ENCODE results near the gene OR51E1. TPM values are rescaled to one million over a fixed set of nuclear protein-coding genes. Genes with fewer than 3 reads are reported as not detected.

Gene OR51E1
- total RNA-seq, 2 donors from 2014 or later = not detected

GRCh38 chr11:4637662-4638047 lies 6.1 kb upstream of the OR51E1 start:
- peaks cover 15% of the 10 kb centered on the region for H3K27me3 Mint-ChIP-seq
- no peak overlapping the region for H3K27ac Mint-ChIP-seq
- no peak overlapping the region for H3K4me3 Mint-ChIP-seq
- ATAC-seq (replicated peaks) = no peak
- no peaks in the 10 kb centered on the region for H3K4me1 Mint-ChIP-seq
- H3K9me3 Mint-ChIP-seq = no peaks in the 10 kb centered on the region
- no peaks in the 10 kb centered on the region for H3K36me3 Mint-ChIP-seq (ENCODE audit: low read depth)

- Mint-ChIP-seq H3K27ac (no peak overlapping the region), H3K36me3 (ENCODE audit: low read depth) (no peaks in the 10 kb centered on the region), H3K4me1 (no peaks in the 10 kb centered on the region), H3K27me3 (peaks cover 27% of the 10 kb centered on the region), H3K4me3 (no peak overlapping the region), H3K9me3 (no peaks in the 10 kb centered on the region)
- no peak for ATAC-seq (replicated peaks)
Measured at GRCh38 chr11:4639931-4640330, 3.9 kb upstream of the OR51E1 start.

- H3K4me1 Mint-ChIP-seq = no peaks in the 10 kb centered on the region
- no peaks in the 10 kb centered on the region for H3K9me3 Mint-ChIP-seq
- no peak for ATAC-seq (replicated peaks)
- no peaks in the 10 kb centered on the region for H3K36me3 Mint-ChIP-seq (ENCODE audit: low read depth)
- no peak overlapping the region for H3K27ac Mint-ChIP-seq
- H3K4me3 Mint-ChIP-seq = no peak overlapping the region
- H3K27me3 Mint-ChIP-seq = peaks cover 33% of the 10 kb centered on the region
Measured at GRCh38 chr11:4641501-4641900, 2.3 kb upstream of the OR51E1 start.

- Mint-ChIP-seq H3K4me3 (no peak overlapping the region), H3K9me3 (no peaks in the 10 kb centered on the region), H3K27me3 (peaks cover 33% of the 10 kb centered on the region), H3K4me1 (no peaks in the 10 kb centered on the region), H3K36me3 (ENCODE audit: low read depth) (no peaks in the 10 kb centered on the region), H3K27ac (no peak overlapping the region)
- ATAC-seq (replicated peaks) = no peak
Measured at GRCh38 chr11:4642043-4642442, 1.7 kb upstream of the OR51E1 start.

GRCh38 chr11:4643076-4643475 lies 706 bp upstream of the OR51E1 start:
- Mint-ChIP-seq H3K4me1 (no peaks in the 10 kb centered on the region), H3K36me3 (ENCODE audit: low read depth) (no peaks in the 10 kb centered on the region), H3K9me3 (no peaks in the 10 kb centered on the region), H3K27me3 (peaks cover 33% of the 10 kb centered on the region), H3K4me3 (no peak overlapping the region), H3K27ac (no peak overlapping the region)
- no peak for ATAC-seq (replicated peaks)

GRCh38 chr11:4644233-4644632 lies 451 bp downstream of the OR51E1 start:
- Mint-ChIP-seq H3K9me3 (no peaks in the 10 kb centered on the region), H3K27me3 (peaks cover 35% of the 10 kb centered on the region)

GRCh38 chr11:4645974-4646373 lies 2.2 kb downstream of the OR51E1 start:
- H3K4me1 Mint-ChIP-seq = no peaks in the 10 kb centered on the region
- H3K27ac Mint-ChIP-seq = no peak overlapping the region
- H3K27me3 Mint-ChIP-seq = peaks cover 38% of the 10 kb centered on the region
- no peak for ATAC-seq (replicated peaks)
- H3K4me3 Mint-ChIP-seq = no peak overlapping the region
- no peaks in the 10 kb centered on the region for H3K36me3 Mint-ChIP-seq (ENCODE audit: low read depth)
- H3K9me3 Mint-ChIP-seq = no peaks in the 10 kb centered on the region

More at GRCh38 chr11:4644233-4644632, 451 bp downstream of the OR51E1 start:
- H3K27ac Mint-ChIP-seq = no peak overlapping the region
- no peak overlapping the region for H3K4me3 Mint-ChIP-seq
- no peaks in the 10 kb centered on the region for H3K4me1 Mint-ChIP-seq
- no peak for ATAC-seq (replicated peaks)
- H3K36me3 Mint-ChIP-seq (ENCODE audit: low read depth) = no peaks in the 10 kb centered on the region

- H3K9me3 Mint-ChIP-seq = peaks cover 1% of the 10 kb centered on the region
- ATAC-seq (replicated peaks) = no peak
- peaks cover 32% of the 10 kb centered on the region for H3K27me3 Mint-ChIP-seq
- H3K4me1 Mint-ChIP-seq = no peaks in the 10 kb centered on the region
- no peak overlapping the region for H3K27ac Mint-ChIP-seq
- H3K4me3 Mint-ChIP-seq = no peak overlapping the region
- no peaks in the 10 kb centered on the region for H3K36me3 Mint-ChIP-seq (ENCODE audit: low read depth)
Measured at GRCh38 chr11:4647766-4648165, 4.0 kb downstream of the OR51E1 start.

- H3K36me3 Mint-ChIP-seq (ENCODE audit: low read depth) = no peaks in the 10 kb centered on the region
- peaks cover 6% of the 10 kb centered on the region for H3K9me3 Mint-ChIP-seq
- no peak overlapping the region for H3K27ac Mint-ChIP-seq
- ATAC-seq (replicated peaks) = no peak
- H3K4me3 Mint-ChIP-seq = no peak overlapping the region
- H3K4me1 Mint-ChIP-seq = no peaks in the 10 kb centered on the region
- H3K27me3 Mint-ChIP-seq = peaks cover 21% of the 10 kb centered on the region
Measured at GRCh38 chr11:4654635-4655369, 11.0 kb downstream of the OR51E1 start.

- no peak overlapping the region for H3K27ac Mint-ChIP-seq
- H3K4me1 Mint-ChIP-seq = no peaks in the 10 kb centered on the region
Measured at GRCh38 chr11:4658629-4659445, 15.1 kb downstream of the OR51E1 start.

GRCh38 chr11:4662876-4663275 lies 19.1 kb downstream of the OR51E1 start:
- no peak for ATAC-seq (replicated peaks)
- no peaks in the 10 kb centered on the region for H3K36me3 Mint-ChIP-seq (ENCODE audit: low read depth)
- H3K9me3 Mint-ChIP-seq = no peaks in the 10 kb centered on the region
- no peak overlapping the region for H3K4me3 Mint-ChIP-seq
- no peak overlapping the region for H3K27ac Mint-ChIP-seq
- H3K27me3 Mint-ChIP-seq = peaks cover 17% of the 10 kb centered on the region
- H3K4me1 Mint-ChIP-seq = no peaks in the 10 kb centered on the region

More at GRCh38 chr11:4658629-4659445, 15.1 kb downstream of the OR51E1 start:
- ATAC-seq (replicated peaks) = no peak
- Mint-ChIP-seq H3K9me3 (no peaks in the 10 kb centered on the region), H3K27me3 (peaks cover 20% of the 10 kb centered on the region), H3K4me3 (no peak overlapping the region), H3K36me3 (ENCODE audit: low read depth) (no peaks in the 10 kb centered on the region)

- Mint-ChIP-seq H3K27ac (no peak overlapping the region), H3K9me3 (no peaks in the 10 kb centered on the region), H3K4me1 (no peaks in the 10 kb centered on the region), H3K4me3 (no peak overlapping the region), H3K27me3 (peaks cover 17% of the 10 kb centered on the region), H3K36me3 (ENCODE audit: low read depth) (no peaks in the 10 kb centered on the region)
- no peak for ATAC-seq (replicated peaks)
Measured at GRCh38 chr11:4664183-4664582, 20.4 kb downstream of the OR51E1 start.

GRCh38 chr11:4664786-4665185 lies 21.0 kb downstream of the OR51E1 start:
- Mint-ChIP-seq H3K9me3 (no peaks in the 10 kb centered on the region), H3K4me1 (no peaks in the 10 kb centered on the region), H3K27ac (no peak overlapping the region), H3K36me3 (ENCODE audit: low read depth) (no peaks in the 10 kb centered on the region), H3K27me3 (peaks cover 19% of the 10 kb centered on the region), H3K4me3 (no peak overlapping the region)
- ATAC-seq (replicated peaks) = no peak

GRCh38 chr11:4665424-4665823 lies 21.6 kb downstream of the OR51E1 start:
- ATAC-seq (replicated peaks) = no peak
- H3K4me1 Mint-ChIP-seq = no peaks in the 10 kb centered on the region
- H3K27ac Mint-ChIP-seq = no peak overlapping the region
- H3K27me3 Mint-ChIP-seq = peaks cover 19% of the 10 kb centered on the region
- no peaks in the 10 kb centered on the region for H3K36me3 Mint-ChIP-seq (ENCODE audit: low read depth)
- no peak overlapping the region for H3K4me3 Mint-ChIP-seq
- H3K9me3 Mint-ChIP-seq = no peaks in the 10 kb centered on the region

GRCh38 chr11:4671741-4672140 lies 28.0 kb downstream of the OR51E1 start:
- no peak overlapping the region for H3K4me3 Mint-ChIP-seq
- no peaks in the 10 kb centered on the region for H3K4me1 Mint-ChIP-seq
- no peak for ATAC-seq (replicated peaks)
- peaks cover 23% of the 10 kb centered on the region for H3K27me3 Mint-ChIP-seq
- no peaks in the 10 kb centered on the region for H3K36me3 Mint-ChIP-seq (ENCODE audit: low read depth)
- H3K9me3 Mint-ChIP-seq = no peaks in the 10 kb centered on the region
- H3K27ac Mint-ChIP-seq = no peak overlapping the region
